Nephron (organoid): ENCODE measurements around the gene ZNF654.

Experiments used
- H3K27ac Mint-ChIP-seq, 3 experiments: 2 replicates each; pipeline ENCODE4 v1.8.0; 2020; ENCODE audit warnings: mixed read lengths in 3 of 3, mild to moderate bottlenecking in 2 of 3, moderate library complexity in 1 of 3
- H3K27me3 Mint-ChIP-seq: 2 replicates; pipeline ENCODE4 v1.8.0; 2021; ENCODE audit warnings: low read depth, mild to moderate bottlenecking, moderate library complexity, mixed read lengths
- H3K36me3 Mint-ChIP-seq: 2 replicates; pipeline ENCODE4 v1.8.0; 2020; ENCODE audit warnings: low read depth, mixed read lengths
- H3K4me1 Mint-ChIP-seq: 2 replicates; pipeline ENCODE4 v1.8.0; 2020; ENCODE audit warnings: mixed read lengths
- H3K4me3 Mint-ChIP-seq, 3 experiments: 2 replicates each; pipeline ENCODE4 v1.8.0; 2020; ENCODE audit warnings: mild to moderate bottlenecking in 3 of 3, mixed read lengths in 3 of 3, moderate library complexity in 2 of 3
- H3K9me3 Mint-ChIP-seq: 2 replicates; pipeline ENCODE4 v1.8.0; 2020; ENCODE audit warnings: mixed read lengths
- TF ChIP-seq, protein P1 (sequence below), 3 experiments: fragments of 200-600 bp; sonication (generic); IDR thresholded peaks; one replicate each; pipeline ENCODE4 v1.5.0; 2021; ENCODE audit warnings: antibody characterized with exemption in 3 of 3; ENCODE audit not compliant: unreplicated experiment in 3 of 3

The ZNF654 gene

DNA sequence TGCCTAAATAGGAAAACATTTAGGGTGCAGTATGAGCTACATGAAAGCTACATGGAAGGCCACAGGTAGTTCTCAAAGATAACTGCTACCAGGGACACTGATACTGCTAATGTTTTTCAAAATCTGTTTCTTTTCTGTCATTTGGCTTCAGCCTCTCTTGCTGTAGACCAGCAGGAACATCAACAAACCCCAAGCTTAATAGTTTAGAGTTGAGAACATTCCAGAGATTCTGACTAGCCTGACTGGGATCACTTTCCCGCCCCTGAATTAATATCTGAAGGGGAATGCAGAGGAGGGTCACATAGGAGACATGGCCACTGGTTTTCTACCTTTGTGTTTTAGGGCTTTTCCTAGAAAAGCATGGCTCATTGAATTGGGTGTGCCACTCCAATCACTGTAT, 73.8 kb downstream of the ZNF654 start:
- Mint-ChIP-seq H3K9me3 (no peaks in the 10 kb centered on the region), H3K27ac (no peak overlapping the region), H3K27me3 (no peaks in the 10 kb centered on the region), H3K4me3 (no peak overlapping the region), H3K36me3 (peaks cover 27% of the 10 kb centered on the region), H3K4me1 (peaks cover 5% of the 10 kb centered on the region)
- TF ChIP-seq, protein P1, sequence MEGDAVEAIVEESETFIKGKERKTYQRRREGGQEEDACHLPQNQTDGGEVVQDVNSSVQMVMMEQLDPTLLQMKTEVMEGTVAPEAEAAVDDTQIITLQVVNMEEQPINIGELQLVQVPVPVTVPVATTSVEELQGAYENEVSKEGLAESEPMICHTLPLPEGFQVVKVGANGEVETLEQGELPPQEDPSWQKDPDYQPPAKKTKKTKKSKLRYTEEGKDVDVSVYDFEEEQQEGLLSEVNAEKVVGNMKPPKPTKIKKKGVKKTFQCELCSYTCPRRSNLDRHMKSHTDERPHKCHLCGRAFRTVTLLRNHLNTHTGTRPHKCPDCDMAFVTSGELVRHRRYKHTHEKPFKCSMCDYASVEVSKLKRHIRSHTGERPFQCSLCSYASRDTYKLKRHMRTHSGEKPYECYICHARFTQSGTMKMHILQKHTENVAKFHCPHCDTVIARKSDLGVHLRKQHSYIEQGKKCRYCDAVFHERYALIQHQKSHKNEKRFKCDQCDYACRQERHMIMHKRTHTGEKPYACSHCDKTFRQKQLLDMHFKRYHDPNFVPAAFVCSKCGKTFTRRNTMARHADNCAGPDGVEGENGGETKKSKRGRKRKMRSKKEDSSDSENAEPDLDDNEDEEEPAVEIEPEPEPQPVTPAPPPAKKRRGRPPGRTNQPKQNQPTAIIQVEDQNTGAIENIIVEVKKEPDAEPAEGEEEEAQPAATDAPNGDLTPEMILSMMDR (IDR thresholded peaks at IDR 0.05; ENCODE audit: unreplicated experiment in 3 of 3): no peak

DNA sequence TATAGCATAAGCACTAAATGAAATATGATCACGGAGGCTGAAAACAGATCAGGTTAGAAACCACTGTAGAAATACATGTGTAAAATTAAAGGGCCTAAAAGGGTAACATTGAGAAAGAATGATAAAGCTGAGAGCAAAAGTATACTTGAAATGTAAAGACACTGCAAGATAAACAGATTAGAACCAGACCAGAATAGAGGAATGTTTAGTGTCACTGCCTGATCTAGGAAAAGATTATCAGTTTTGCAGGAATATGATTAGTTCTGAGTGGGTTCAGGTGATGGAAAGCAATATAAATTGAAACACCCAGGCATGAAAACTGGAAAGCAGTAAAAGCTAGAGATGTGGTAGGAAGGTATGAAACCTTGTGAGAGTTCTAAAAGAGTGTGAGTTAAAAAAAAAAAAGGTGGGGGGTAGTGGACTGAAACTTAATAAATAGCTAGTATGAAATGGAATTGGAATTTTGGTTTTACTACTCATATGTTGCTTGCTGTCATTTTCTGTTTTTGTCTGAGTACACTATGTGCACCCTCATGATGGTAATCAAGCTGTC, 74.7 kb downstream of the ZNF654 start:
- H3K4me3 Mint-ChIP-seq: no peak overlapping the region
- peak overlapping the region in 1 of 3 experiments; percentile 34 for H3K27ac Mint-ChIP-seq
- no peaks in the 10 kb centered on the region for H3K27me3 Mint-ChIP-seq
- TF ChIP-seq, protein P1 (IDR thresholded peaks at IDR 0.05; ENCODE audit: unreplicated experiment in 3 of 3): no peak
- H3K36me3 Mint-ChIP-seq: peaks cover 29% of the 10 kb centered on the region
- H3K9me3 Mint-ChIP-seq: no peaks in the 10 kb centered on the region
- peaks cover 5% of the 10 kb centered on the region for H3K4me1 Mint-ChIP-seq

DNA sequence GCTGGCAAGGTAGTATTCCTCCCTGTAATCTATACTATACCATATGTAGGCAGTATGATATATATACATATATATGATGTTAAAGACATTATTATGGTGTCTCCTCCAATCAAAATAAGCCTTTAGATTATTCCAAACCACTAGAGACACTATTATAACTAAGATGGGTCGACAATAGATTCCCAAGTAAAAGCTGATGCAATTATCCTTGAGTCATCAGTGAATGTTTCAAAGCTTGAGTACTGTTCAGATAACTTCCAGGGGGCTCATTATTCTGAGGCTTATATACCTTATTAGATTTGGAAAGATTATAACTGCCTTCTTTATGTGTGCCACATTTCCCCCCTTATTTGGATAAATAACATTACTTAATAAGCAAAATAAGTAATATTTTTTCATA, 78.8 kb downstream of the ZNF654 start:
- TF ChIP-seq, protein P1 (IDR thresholded peaks at IDR 0.05; ENCODE audit: unreplicated experiment in 3 of 3): no peak
- Mint-ChIP-seq H3K36me3 (peaks cover 42% of the 10 kb centered on the region), H3K4me1 (peaks cover 5% of the 10 kb centered on the region), H3K27me3 (no peaks in the 10 kb centered on the region), H3K27ac (no peak overlapping the region), H3K4me3 (no peak overlapping the region), H3K9me3 (no peaks in the 10 kb centered on the region)

DNA sequence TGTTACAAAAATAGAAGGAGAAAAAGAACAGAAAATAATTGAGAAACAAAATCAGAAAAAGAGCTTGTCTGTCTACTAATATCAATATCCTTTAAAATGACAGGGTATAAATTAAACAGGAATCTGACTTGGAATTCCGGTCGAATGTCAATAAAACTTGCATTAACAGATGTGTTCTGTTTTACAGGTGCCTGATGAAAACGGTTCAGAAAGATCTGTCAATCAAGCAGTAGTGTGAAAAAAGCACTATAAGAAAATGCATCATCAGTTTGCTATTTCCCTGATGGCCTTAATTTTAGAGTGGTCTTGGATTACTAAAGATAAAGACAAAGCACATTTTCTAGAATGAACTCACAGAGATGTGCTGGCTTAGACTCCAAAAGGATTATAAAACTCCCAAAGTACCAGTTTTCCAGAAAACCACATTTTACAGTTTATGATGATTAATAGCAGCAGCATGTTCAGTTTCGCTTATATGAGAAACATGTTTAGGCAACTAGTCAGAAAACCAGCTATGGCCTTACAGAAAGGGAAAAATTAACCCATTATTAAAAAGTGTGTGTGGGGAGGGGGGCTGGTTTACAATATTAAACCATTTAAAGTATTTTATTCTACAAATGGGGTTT, 82.5 kb downstream of the ZNF654 start:
- Mint-ChIP-seq H3K4me1 (no peaks in the 10 kb centered on the region), H3K36me3 (peaks cover 31% of the 10 kb centered on the region), H3K27me3 (no peaks in the 10 kb centered on the region), H3K4me3 (no peak overlapping the region), H3K27ac (no peak overlapping the region), H3K9me3 (no peaks in the 10 kb centered on the region)
- TF ChIP-seq, protein P1 (IDR thresholded peaks at IDR 0.05; ENCODE audit: unreplicated experiment in 3 of 3): no peak

DNA sequence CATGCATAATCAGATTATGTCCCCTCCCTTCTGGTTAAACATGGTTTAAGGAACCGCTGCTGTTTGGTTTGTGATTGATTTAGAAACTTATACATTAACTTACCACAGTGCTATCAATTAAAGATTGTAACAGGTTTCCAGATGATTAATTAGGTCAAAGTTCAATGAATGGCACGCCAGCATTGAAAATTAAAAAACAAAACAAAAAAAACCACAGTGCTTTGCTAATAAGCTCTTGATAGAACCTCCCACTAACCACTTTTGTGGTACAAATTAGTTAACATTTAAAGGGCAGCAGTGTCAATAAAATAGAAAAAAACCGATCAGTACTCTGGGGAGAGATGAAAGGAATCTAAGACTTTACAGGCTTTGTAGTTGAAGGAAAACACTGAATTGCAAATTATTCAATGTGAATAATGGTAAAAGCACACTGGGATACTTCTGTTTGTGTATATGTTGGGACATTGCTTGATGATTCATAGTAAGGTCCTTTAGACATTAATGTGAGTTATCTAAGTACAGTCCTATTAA, 83.1 kb downstream of the ZNF654 start:
- peaks cover 27% of the 10 kb centered on the region for H3K36me3 Mint-ChIP-seq
- TF ChIP-seq, protein P1 (IDR thresholded peaks at IDR 0.05; ENCODE audit: unreplicated experiment in 3 of 3): no peak
- H3K4me1 Mint-ChIP-seq: peaks cover 2% of the 10 kb centered on the region
- H3K27me3 Mint-ChIP-seq: no peaks in the 10 kb centered on the region
- H3K9me3 Mint-ChIP-seq: no peaks in the 10 kb centered on the region
- H3K4me3 Mint-ChIP-seq: no peak overlapping the region
- H3K27ac Mint-ChIP-seq: no peak overlapping the region

DNA sequence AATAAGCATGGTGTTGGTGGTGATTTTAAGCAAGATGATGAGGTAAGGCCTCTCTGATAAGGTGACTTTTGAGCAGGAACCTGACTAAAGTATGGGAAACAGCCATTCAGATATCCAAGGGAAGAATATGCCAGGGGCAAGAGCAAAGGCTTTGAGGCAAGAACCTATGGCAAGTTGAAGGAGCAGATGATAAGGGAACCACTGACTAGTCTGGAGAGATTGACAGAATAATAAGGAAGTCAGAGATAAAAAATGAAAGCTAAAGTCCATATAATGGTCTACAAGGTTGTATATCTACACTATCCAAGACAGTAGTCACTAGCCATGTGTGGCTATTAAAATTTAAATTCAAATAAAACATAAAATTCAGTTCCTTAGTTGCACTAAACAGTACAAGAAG, 88.2 kb downstream of the ZNF654 start:
- Mint-ChIP-seq H3K27ac (no peak overlapping the region), H3K27me3 (no peaks in the 10 kb centered on the region), H3K9me3 (no peaks in the 10 kb centered on the region), H3K4me1 (peaks cover 22% of the 10 kb centered on the region), H3K36me3 (peaks cover 7% of the 10 kb centered on the region), H3K4me3 (peak overlapping the region; percentile 55 to 75 (median 71))
- TF ChIP-seq, protein P1 (IDR thresholded peaks at IDR 0.05; ENCODE audit: unreplicated experiment in 3 of 3): no peak
